Gastroesophageal sphincter (tissue), 4 donors: ENCODE data around the gene STAT5B. TPM values are rescaled to one million over a fixed set of nuclear protein-coding genes. Genes with fewer than 3 reads are reported as not detected.

Experiments
- ATAC-seq: fragments of 150-250 bp; one replicate; pipeline ENCODE4 v1.9.1; 2016; ENCODE audit warnings: mild to moderate bottlenecking, moderate library complexity
- H3K27ac ChIP-seq, 4 donors: fragments of 200-600 bp; sonication (generic) in 3 of 4; 1 replicate in 3 of 4; 2 replicates in 1 of 4; pipeline ENCODE4 v1.5.1; 2016 to 2019
- H3K27me3 ChIP-seq: fragments of 200-600 bp; sonication (generic); one replicate; pipeline ENCODE4 v1.5.1; 2019
- H3K36me3 ChIP-seq, 2 donors: fragments of 200-600 bp; sonication (generic); one replicate each; pipeline ENCODE4 v1.5.1; 2019; ENCODE audit warnings: control low read depth in 1 of 2
- H3K4me1 ChIP-seq, 3 donors: fragments of 200-600 bp; sonication (generic); 1 replicate in 2 of 3; 2 replicates in 1 of 3; pipeline ENCODE4 v1.5.1; 2016 to 2019; ENCODE audit warnings: control low read depth in 2 of 3
- H3K4me3 ChIP-seq, 2 donors: fragments of 200-600 bp; sonication (generic); one replicate each; pipeline ENCODE4 v1.5.1; 2019; ENCODE audit warnings: mild to moderate bottlenecking in 1 of 2, moderate library complexity in 1 of 2
- H3K9me3 ChIP-seq, 3 donors: fragments of 200-600 bp; sonication (generic); one replicate each; pipeline ENCODE4 v1.5.1; 2017 to 2019; ENCODE audit warnings: control low read depth in 2 of 3
- EP300 ChIP-seq: sonication (generic); formaldehyde crosslinking; IDR thresholded peaks from one replicate; pipeline ENCODE4 v1.6.1; 2017; ENCODE audit warnings: antibody characterized with exemption, mild to moderate bottlenecking
- POLR2A ChIP-seq, 2 donors: fragments of 450-650 bp; IDR thresholded peaks; one replicate each; pipeline ENCODE4 v1.6.1; 2017; ENCODE audit warnings: antibody characterized with exemption in 2 of 2, mild to moderate bottlenecking in 2 of 2, moderate library complexity in 1 of 2
- POLR2AphosphoS5 ChIP-seq: sonication (generic); formaldehyde crosslinking; IDR thresholded peaks from one replicate; pipeline ENCODE4 v1.6.1; 2017; ENCODE audit warnings: antibody characterized with exemption
- WGBS, 2 donors: methylation state at CpG; one replicate each; pipeline ENCODE4 v1.1.5; 2018; ENCODE audit warnings: low coverage in 1 of 2; 5-methylcytosine and 5-hydroxymethylcytosine counted together
- total RNA-seq, 4 donors: library from RNA; depleted of rRNA; stranded (reverse); fragments of >200 nt; gene quantifications; one replicate each; pipeline ENCODE4 v1.1.0, GENCODE V29; 2016
- TF ChIP-seq, protein P1 (sequence below), 4 experiments: fragments of 200-600 bp in 2 of 4; fragments of 450-650 bp in 2 of 4; sonication (generic) in 1 of 4; IDR thresholded peaks; one replicate each; pipeline ENCODE4 v1.5.1; 2017 to 2019; ENCODE audit warnings: antibody characterized with exemption in 4 of 4, mild to moderate bottlenecking in 2 of 4, moderate library complexity in 2 of 4

Gene STAT5B
- total RNA-seq, 4 donors from 2014 or later: 73.3 to 98.3 (median 95.6) TPM

- Histone ChIP-seq H3K27ac (no peak overlapping the region), H3K36me3 (no peaks in the 10 kb centered on the region), H3K4me1 (no peaks in the 10 kb centered on the region), H3K4me3 (no peak overlapping the region), H3K27me3 (peaks cover 6% of the 10 kb centered on the region), H3K9me3 (no peaks in the 10 kb centered on the region)
- 16 to 44% methylated on average over 5 to 6 of the region's 22 CpGs for WGBS, 2 donors
- TF ChIP-seq, protein P1, sequence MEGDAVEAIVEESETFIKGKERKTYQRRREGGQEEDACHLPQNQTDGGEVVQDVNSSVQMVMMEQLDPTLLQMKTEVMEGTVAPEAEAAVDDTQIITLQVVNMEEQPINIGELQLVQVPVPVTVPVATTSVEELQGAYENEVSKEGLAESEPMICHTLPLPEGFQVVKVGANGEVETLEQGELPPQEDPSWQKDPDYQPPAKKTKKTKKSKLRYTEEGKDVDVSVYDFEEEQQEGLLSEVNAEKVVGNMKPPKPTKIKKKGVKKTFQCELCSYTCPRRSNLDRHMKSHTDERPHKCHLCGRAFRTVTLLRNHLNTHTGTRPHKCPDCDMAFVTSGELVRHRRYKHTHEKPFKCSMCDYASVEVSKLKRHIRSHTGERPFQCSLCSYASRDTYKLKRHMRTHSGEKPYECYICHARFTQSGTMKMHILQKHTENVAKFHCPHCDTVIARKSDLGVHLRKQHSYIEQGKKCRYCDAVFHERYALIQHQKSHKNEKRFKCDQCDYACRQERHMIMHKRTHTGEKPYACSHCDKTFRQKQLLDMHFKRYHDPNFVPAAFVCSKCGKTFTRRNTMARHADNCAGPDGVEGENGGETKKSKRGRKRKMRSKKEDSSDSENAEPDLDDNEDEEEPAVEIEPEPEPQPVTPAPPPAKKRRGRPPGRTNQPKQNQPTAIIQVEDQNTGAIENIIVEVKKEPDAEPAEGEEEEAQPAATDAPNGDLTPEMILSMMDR (IDR thresholded peaks at IDR 0.05): no peak
- no peak for TF ChIP-seq EP300
- TF ChIP-seq POLR2AphosphoS5: no peak
- TF ChIP-seq POLR2A (IDR thresholded peaks at IDR 0.05): no peak
- no peak for ATAC-seq
Observed at GRCh38 chr17:42163696-42164407, 112.3 kb downstream of the STAT5B start.

GRCh38 chr17:42163113-42163512, 113.1 kb downstream of the STAT5B start:
- ATAC-seq: no peak

DNA sequence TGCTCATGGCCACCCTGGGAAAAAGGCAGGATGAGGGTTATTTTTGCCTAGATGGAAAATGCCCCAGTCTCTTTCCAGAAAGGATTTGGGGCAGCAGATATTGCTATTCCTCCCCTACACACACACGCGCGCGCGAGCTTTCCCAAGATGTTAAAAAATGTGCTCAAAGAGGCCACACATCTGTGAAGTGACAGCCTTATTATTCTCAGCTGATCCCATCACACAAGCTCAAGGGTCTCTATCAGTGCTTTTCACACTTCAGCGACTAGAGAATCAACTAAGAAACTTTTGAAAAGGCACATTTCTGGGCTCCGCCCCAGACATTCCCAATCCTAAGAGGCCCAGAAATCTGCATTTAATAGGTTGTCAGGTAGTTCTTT, 115.7 kb downstream of the STAT5B start:
- Histone ChIP-seq H3K4me1 (peaks cover 0 to 3% (median 0%) of the 10 kb centered on the region in 3 donors), H3K36me3 (no peaks in the 10 kb centered on the region), H3K4me3 (no peak overlapping the region), H3K27ac (no peak overlapping the region), H3K9me3 (no peaks in the 10 kb centered on the region), H3K27me3 (peaks cover 6% of the 10 kb centered on the region)
- ATAC-seq: no peak
- TF ChIP-seq EP300: no peak
- TF ChIP-seq POLR2A (IDR thresholded peaks at IDR 0.05): no peak
- TF ChIP-seq, protein P1 (IDR thresholded peaks at IDR 0.05): no peak
- no peak for TF ChIP-seq POLR2AphosphoS5
- 73 to 75% methylated on average over 3 to 5 of the region's 7 CpGs for WGBS, 2 donors

More at GRCh38 chr17:42163113-42163512, 113.1 kb downstream of the STAT5B start:
- Histone ChIP-seq H3K4me1 (no peaks in the 10 kb centered on the region), H3K9me3 (no peaks in the 10 kb centered on the region), H3K27me3 (peaks cover 6% of the 10 kb centered on the region), H3K27ac (no peak overlapping the region), H3K4me3 (no peak overlapping the region), H3K36me3 (no peaks in the 10 kb centered on the region)
- TF ChIP-seq POLR2AphosphoS5: no peak
- TF ChIP-seq, protein P1 (IDR thresholded peaks at IDR 0.05): no peak
- no peak for TF ChIP-seq EP300
- 26 to 72% methylated on average over 4 of the region's 8 CpGs for WGBS, 2 donors

DNA sequence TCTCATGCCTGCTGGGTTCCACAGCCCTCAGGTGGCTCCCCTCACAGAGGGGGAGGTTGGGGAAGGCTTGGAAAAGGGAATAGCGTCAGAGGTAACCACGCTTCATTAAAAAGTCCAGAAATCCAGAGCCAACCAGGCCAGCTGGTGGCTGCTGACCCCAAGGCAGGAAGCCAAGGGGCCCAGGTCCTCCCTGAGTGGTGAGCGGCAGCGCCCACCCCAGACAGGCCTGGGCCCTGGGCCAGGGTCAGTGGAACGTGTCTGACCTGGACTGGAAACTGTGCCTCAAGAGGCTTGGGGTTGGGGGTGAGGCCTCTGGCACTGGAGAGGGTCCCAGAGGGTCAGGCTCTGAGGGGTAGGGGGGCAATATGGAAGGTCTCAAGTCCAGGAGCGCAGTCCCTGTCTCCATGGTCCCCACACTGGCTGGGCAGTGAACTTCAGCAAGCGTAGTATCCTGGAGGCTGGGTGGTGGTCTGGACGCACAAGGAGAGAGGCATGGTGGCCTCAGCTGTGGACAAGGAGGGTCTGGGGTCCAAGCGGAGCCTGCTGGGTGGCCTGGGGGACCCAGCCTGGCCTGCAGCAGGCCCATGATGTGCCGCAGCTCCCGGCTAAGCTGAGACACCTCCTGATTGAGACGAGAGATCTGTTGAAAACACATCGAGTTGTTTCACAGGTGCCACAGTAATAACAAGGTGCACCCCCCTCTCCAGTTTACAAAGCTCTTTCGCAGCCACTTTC, 116.2 kb downstream of the STAT5B start:
- WGBS, 2 donors: 73% methylated on average over 5 of the region's 14 CpGs; no CpG with 5 or more reads in 1 of the 2 donors
- Histone ChIP-seq H3K4me3 (no peak overlapping the region), H3K27me3 (peaks cover 6% of the 10 kb centered on the region)

More for the DNA sequence above, 116.2 kb downstream of the STAT5B start:
- Histone ChIP-seq H3K36me3 (no peaks in the 10 kb centered on the region), H3K9me3 (no peaks in the 10 kb centered on the region), H3K4me1 (peaks cover 0 to 8% (median 0%) of the 10 kb centered on the region in 3 donors), H3K27ac (no peak overlapping the region)
- TF ChIP-seq, protein P1 (IDR thresholded peaks at IDR 0.05): no peak
- TF ChIP-seq EP300: no peak
- TF ChIP-seq POLR2AphosphoS5: no peak
- TF ChIP-seq POLR2A (IDR thresholded peaks at IDR 0.05): no peak
- no peak for ATAC-seq
